HG03280 (cell line): ENCODE results near the gene TBX15.

ENCODE experiments used
- ATAC-seq: cut with Tn5 transposase; IDR thresholded peaks from one replicate; pipeline ENCODE4 v1.9.1; 2021; ENCODE audit warnings: mild to moderate bottlenecking, moderate library complexity; ENCODE audit not compliant: unreplicated experiment

Gene TBX15

DNA sequence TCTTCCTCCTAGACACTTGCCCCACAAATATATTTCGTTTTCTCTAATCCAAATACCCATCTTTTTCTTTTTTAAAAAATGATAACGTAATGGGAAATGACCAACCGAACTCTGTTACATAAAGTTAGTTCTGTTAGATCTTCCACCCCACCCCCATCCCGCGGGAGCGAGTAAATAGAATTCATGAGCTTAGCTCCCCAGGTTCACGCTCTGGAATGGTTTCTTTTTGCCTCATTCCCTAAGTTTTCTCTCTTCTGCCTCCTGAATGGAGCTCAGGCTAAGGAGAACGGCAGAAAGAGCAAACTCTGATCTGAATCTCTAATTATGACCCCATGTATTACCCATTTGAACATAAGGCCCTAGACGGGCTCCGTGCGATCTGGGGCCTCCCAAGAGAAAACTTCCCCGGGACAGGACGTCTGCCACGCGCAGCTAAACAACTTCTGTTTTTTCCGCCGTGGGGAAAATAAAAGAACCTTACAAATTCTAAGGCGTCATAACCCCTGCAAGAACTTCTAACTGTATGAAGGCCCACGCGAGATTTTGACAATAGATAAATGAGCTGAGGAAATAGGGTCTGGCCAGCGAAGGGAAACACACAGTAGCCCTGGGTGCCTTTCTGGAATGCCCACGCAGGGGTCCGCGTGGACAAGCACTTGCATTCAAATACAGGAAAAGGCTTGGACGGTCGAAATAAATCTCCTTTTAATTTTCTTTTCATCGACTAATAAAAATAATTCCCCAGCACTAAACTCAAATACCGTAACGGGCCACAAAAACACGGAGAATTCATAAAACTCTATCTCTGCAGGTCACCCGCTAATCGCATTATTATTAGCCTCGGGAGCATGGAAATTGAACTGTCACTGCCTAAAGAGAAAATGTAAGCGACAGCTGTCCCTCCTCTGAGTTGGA lies 2.2 kb downstream of the TBX15 start:
- no peak for ATAC-seq

DNA sequence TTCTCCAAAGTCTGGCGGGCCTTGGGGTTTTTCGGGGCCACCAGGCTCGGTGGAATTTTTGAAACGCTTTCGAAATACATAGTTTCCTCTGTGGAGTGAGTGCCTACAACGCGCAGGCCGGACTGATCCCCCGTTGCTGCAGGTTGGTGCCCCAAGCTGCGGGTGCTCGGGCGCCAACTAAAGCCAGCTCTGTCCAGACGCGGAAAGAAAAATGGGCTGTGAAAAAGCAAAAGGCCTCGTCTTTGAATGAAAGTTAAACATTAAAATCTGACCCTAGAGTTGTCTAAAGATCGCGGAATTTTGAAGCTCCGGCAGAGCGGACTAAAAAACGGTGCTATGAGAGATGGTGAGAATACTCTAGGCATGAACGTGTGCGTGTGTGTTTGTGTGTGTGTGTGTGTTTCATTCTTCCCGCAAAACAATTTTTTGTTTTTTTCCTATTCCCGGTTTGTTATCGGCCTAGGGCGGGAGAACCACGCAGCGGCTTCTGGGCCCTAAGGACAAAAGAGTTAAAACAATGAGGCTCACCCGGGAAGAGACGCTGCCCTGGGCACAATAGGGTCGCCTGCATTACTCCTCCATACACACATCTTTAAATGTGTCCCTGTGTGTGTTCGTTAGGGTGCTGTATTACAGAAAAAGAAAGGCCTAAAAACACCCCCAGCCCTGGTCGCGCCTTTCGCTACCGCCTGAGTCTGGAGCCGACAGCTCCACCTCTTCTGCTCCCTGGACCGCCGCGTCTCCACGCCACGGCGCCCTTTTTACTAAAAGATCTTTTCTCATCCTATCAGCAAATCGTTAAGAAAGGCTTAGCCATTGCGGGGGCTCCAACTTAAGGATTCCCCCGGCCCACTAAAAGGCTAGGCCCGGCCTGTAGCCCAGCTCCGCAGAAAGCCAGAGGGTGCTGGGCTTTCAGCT lies 3.2 kb downstream of the TBX15 start:
- no peak for ATAC-seq

- ATAC-seq, result no peak
Measured at GRCh38 chr1:118984086-118984721, 3.9 kb downstream of the TBX15 start.

DNA sequence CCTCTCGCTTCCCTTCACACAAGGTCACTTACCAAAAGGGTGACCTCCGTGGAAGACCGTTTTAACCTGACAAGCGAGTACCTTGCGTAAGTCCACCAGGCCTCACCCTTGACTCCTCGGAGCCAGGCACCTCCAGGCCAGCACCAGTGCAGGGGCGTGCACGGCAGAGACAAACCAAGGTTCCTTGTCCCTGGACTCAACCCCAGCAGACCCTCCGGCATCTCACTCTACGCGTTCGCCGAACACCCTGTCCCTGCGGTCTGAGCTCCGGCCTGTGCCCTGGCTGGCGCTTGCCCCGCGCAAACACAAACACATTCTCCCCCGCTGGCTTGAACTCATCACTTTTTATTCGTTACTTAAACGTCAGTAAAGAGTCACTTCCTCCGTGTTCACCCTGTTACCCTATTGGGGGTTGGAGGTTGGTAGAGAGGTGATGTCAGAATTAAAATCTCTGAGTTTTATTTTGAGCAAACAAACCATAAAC lies 4.5 kb downstream of the TBX15 start:
- ATAC-seq, result no peak

GRCh38 chr1:118982821-118983557 lies 5.2 kb downstream of the TBX15 start:
- no peak for ATAC-seq

DNA sequence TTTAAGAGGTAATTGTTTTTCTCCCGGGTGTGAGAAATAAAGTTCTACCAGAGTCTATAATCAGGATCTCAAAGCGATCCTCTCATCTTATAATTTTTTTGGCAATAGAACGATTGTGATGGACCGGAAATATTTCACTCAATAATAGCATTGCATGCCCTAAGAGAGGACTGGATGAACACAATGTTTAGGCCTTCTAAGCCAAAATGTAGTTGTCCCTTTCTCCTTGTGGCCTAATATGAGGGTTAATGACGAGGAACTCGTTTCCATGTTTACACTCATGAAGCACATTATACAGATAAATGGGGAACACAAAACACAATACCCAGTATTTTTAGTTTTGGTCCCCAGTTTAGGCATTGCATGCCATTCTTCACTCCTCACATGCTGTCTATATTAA lies 5.9 kb downstream of the TBX15 start:
- ATAC-seq, result no peak

GRCh38 chr1:118981436-118981835 lies 6.7 kb downstream of the TBX15 start:
- ATAC-seq, result no peak

DNA sequence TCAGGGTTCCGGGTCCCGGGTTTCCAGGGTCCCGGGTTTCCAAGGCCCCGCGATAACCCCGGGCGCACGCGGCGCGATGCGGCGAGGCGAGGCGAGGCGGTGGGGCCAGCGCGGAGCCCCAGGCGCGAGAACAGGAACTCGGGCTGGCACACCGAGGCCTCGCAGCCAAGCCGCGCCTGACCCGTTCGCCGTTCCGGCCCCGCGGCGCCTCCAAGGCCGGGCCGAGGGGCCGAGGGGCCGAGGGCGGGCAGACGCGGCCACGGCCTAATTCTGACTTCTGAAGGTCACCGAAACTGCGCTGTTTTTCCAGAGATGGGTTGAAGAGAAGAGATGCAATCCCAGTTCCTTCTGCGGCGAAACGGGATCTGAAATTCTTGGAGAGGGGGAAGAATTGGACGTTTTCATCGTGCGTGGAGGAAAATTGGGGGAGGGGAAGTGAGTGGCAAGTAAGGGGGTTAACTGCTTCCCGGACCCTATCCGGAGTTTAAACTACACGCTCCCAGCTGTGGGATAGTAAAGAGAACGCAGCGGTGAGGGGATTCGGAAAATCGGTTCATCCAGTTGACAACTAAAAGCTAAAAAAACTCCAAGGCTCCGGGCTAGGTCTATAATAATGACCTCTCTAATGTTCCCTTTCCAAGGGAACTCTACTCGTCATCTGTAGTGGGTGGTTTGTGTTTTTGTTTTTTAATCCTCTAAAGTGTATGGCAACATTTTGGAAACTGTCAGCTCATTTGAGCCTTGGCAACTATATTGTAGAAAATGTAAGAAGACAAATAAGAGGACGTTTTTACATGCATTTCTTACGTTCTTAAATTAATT lies 8.2 kb downstream of the TBX15 start:
- no peak for ATAC-seq

DNA sequence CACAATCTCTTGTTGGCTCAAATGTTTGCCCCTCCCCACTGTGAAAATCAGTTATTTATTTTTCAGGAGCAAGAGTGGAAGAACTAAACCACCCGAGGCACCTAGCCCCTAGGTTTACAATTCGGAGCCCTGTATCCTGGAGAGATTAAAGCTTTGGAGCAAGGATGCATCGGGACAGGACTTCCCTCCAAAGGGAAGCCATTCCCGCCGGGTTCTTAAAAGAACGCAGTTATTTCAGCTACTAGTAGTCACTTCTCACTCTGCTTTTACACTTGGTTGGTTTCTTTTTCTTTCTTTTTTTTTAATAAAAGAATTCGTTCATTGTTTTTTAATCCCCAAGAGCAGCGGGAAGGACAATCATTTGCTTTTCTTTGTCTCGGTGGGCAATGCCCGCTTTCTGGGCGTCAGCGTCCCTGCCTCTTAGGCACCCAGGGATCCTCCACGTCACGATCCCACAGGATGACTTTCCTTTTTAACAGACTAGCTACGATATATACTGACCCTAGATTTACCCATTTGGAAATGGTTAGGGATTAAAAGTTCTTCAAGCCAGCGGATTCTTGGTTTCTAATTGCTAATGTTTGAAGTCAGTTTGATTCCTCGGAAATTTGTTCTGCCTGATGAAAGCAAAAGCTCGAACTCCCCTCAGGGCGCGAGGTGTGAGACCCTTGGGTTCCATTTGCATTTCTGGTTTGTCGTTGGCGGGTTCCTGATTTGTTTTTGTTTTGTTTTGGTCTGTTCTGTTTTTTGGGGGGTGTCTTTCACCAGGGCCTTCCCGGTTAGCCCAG lies 9.0 kb downstream of the TBX15 start:
- ATAC-seq, result no peak

DNA sequence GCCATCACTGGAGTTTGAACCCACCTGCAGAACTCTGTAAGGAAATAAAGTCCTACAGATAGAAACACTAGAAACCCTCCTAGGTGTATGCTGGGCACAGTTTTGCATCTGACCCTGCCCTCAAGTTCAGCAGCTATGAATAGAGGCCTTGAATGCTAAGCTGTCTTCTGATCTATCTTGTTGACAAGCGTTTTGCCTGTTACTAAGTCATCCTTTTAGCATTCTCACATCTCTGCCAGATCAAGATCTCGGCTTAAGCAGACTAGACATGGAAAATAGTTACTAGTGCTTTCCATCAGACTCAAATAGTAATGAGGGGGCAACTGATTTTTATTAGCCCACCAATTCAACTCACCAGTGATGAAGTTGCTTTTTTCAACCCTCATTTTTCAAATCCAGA lies 10.5 kb downstream of the TBX15 start:
- ATAC-seq, result no peak

- ATAC-seq, result no peak
Measured at GRCh38 chr1:118974661-118975060, 13.5 kb downstream of the TBX15 start.

DNA sequence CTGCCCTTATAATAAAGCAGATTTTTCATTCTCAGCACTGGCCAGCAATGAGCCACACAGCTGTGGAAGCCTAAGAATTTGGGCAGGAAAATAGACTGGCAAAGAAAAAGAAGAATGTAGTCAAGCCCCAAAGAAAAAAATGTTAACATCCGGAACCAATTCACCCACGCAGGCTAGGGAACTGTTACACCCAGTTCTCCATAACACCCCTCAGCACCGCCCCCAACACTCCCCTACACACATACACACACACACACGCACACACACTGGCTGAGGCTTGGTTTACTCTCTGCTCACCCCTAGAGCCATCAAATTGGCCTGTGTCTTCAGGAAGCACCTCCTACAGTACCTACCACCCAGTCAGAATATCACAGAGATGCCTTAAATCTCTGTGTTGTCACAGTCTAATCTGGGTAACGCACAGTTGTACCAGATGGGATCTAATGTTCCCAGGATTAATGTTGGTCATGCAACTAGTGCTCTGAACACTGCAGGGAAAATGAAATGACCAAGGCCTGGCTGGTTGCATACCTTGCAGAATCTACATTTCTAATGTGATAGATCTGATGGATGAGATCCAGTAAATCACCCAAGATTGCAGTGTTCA lies 14.5 kb downstream of the TBX15 start:
- no peak for ATAC-seq

DNA sequence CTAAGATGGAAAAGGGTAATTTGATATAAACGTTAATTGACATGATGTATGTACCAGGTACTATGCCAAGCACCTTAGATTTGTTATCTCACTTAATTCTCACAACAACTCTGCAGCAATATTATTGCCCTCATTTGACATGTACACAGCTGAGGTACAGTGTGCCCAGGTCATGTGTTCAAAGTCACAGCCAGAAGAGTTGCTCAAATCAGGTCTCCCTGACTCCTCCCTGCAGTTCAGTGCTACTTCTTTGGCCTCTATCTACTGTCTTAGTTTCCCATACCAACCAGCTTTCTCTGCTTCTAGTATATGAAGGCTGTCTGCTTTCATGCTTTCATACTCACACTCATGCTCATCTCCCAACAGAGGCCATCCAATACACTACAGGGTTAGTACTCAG lies 15.1 kb downstream of the TBX15 start:
- no peak for ATAC-seq

GRCh38 chr1:118970451-118970850 lies 17.7 kb downstream of the TBX15 start:
- ATAC-seq, result no peak

DNA sequence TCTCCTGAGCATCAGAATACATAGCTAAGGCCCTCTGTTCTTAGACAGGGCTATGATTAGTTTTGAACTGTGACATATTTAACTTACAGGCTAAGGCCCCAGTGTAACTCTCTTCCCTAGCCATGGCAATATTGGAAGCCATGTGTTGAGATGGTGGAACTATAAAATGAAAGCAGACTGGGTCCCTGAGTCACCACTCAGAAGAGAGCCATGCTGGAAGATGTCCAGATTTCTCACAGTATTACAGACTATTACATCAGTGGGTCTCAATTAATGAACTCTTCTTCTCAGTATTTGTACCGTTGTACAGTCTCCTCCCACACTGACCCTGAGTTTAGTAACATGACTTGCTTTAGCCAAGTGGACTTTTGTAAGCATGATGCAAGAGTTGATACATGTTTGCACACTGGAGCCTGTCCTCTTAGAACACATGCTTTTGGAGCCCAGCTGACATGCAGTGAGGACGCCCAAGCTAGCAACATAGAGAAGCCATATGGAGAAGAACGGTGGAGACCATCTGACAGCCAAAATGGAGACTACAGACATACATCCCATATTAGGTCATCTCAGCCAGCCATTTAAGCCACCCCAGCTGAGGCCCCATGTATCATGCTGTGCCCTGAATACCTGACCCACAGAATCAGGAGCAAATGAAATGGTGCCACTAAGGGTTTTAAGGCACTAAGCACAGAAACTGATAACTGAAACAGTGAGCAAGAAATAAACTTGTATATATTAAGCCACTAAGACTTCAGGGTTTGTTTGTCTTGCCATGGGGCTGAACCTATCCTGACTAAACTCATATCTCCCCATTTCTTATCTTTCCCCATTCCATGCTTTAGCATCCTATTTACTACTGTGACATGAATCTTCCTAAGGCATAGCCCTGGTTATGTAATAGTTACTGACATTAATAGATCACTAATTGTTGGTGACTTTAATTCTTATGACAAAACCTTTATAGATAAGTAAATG lies 24.4 kb downstream of the TBX15 start:
- no peak for ATAC-seq

GRCh38 chr1:118963138-118963455 lies 25.0 kb downstream of the TBX15 start:
- ATAC-seq, result no peak

- ATAC-seq, result no peak
Measured at GRCh38 chr1:118961156-118961555, 27.0 kb downstream of the TBX15 start.
